GM23248 (cell line): ENCODE results near the gene MAP2.

ENCODE experiments used
- EZH2 ChIP-seq: fragments of 200-600 bp; sonication (generic); IDR thresholded peaks from 2 replicates; pipeline ENCODE4 v1.6.1; 2018; ENCODE audit warnings: antibody characterized with exemption, mild to moderate bottlenecking; ENCODE audit not compliant: insufficient read depth, poor library complexity, severe bottlenecking
- EZH2phosphoT487 ChIP-seq: fragments of 200-600 bp; sonication (generic); IDR thresholded peaks from 2 replicates; pipeline ENCODE4 v1.6.1; 2018; ENCODE audit warnings: antibody characterized with exemption, moderate library complexity, mild to moderate bottlenecking, low read depth; ENCODE audit not compliant: insufficient read depth

- TF ChIP-seq EZH2 (no peak), EZH2phosphoT487 (no peak)
Measured at GRCh38 chr2:209426432-209426831, 2.6 kb downstream of the MAP2 start.
